ENCODE measurements around the gene AMZ1.

Gene AMZ1

GRCh38 chr7:2710901-2711551, 23.0 kb downstream of the AMZ1 start:
- H3K36me3 ChIP-seq (replicated peaks; ENCODE audit: low read depth, low read length) = no peaks in the 10 kb centered on the region
- H2AFZ ChIP-seq (ENCODE audit: low read depth, low read length) = no peak overlapping the region
- 0 out of 2 replicates have a peak overlapping the region, but pooled peaks have one; percentile 76 for H3K27ac ChIP-seq (ENCODE audit: low read length)
- H3K9ac ChIP-seq (ENCODE audit: low read length) = peak overlapping the region; percentile 85; the same call in 1 of the 2 replicates
- H3K4me2 ChIP-seq (ENCODE audit: low read length) = peak overlapping the region; percentile 100
- H3K79me2 ChIP-seq (ENCODE audit: low read length) = no peaks in the 10 kb centered on the region
- H4K20me1 ChIP-seq (ENCODE audit: insufficient read depth, low read length) = no peaks in the 10 kb centered on the region
- no peak for TF ChIP-seq EZH2phosphoT487 (IDR thresholded peaks at IDR 0.05; ENCODE audit: low read depth)
- no peak for TF ChIP-seq CTCF (IDR thresholded peaks at IDR 0.05; ENCODE audit: low read depth, low read length)
- no peaks in the 10 kb centered on the region for H3K9me3 ChIP-seq (ENCODE audit: insufficient read depth, low read length)
- H3K27me3 ChIP-seq (ENCODE audit: low read depth, low read length) = no peaks in the 10 kb centered on the region
- H3K4me1 ChIP-seq (ENCODE audit: low read length) = peaks cover 36% of the 10 kb centered on the region
- H3K4me3 ChIP-seq (ENCODE audit: low read length) = peak overlapping the region; percentile 87

- Histone ChIP-seq H3K4me1 (ENCODE audit: low read length) (peaks cover 38% of the 10 kb centered on the region), H4K20me1 (ENCODE audit: insufficient read depth, low read length) (no peaks in the 10 kb centered on the region), H3K27ac (ENCODE audit: low read length) (no peak overlapping the region), H3K27me3 (ENCODE audit: low read depth, low read length) (no peaks in the 10 kb centered on the region), H3K9me3 (ENCODE audit: insufficient read depth, low read length) (no peaks in the 10 kb centered on the region), H3K9ac (ENCODE audit: low read length) (no peak overlapping the region), H3K4me2 (ENCODE audit: low read length) (no peak overlapping the region), H2AFZ (ENCODE audit: low read depth, low read length) (no peak overlapping the region), H3K36me3 (replicated peaks; ENCODE audit: low read depth, low read length) (no peaks in the 10 kb centered on the region), H3K4me3 (ENCODE audit: low read length) (no peak overlapping the region), H3K79me2 (ENCODE audit: low read length) (no peaks in the 10 kb centered on the region)
- TF ChIP-seq CTCF (IDR thresholded peaks at IDR 0.05; ENCODE audit: low read depth, low read length) (no peak), EZH2phosphoT487 (IDR thresholded peaks at IDR 0.05; ENCODE audit: low read depth) (no peak)
These were observed 24.1 kb downstream of the AMZ1 start for GRCh38 chr7:2711895-2712675.

- Histone ChIP-seq H3K36me3 (replicated peaks; ENCODE audit: low read depth, low read length) (no peaks in the 10 kb centered on the region), H3K27ac (ENCODE audit: low read length) (no peak overlapping the region), H3K4me3 (ENCODE audit: low read length) (no peak overlapping the region), H3K4me2 (ENCODE audit: low read length) (no peak overlapping the region), H3K4me1 (ENCODE audit: low read length) (peaks cover 38% of the 10 kb centered on the region), H3K9me3 (ENCODE audit: insufficient read depth, low read length) (no peaks in the 10 kb centered on the region), H2AFZ (ENCODE audit: low read depth, low read length) (no peak overlapping the region), H3K27me3 (ENCODE audit: low read depth, low read length) (no peaks in the 10 kb centered on the region), H3K79me2 (ENCODE audit: low read length) (no peaks in the 10 kb centered on the region), H4K20me1 (ENCODE audit: insufficient read depth, low read length) (no peaks in the 10 kb centered on the region), H3K9ac (ENCODE audit: low read length) (no peak overlapping the region)
- no peak for TF ChIP-seq CTCF (IDR thresholded peaks at IDR 0.05; ENCODE audit: low read depth, low read length)
These were observed 25.4 kb downstream of the AMZ1 start for GRCh38 chr7:2713370-2713769.

- H3K27me3 ChIP-seq (ENCODE audit: low read depth, low read length) = no peaks in the 10 kb centered on the region
- no peaks in the 10 kb centered on the region for H3K36me3 ChIP-seq (replicated peaks; ENCODE audit: low read depth, low read length)
- H3K9me3 ChIP-seq (ENCODE audit: insufficient read depth, low read length) = no peaks in the 10 kb centered on the region
- no peak overlapping the region for H2AFZ ChIP-seq (ENCODE audit: low read depth, low read length)
- H4K20me1 ChIP-seq (ENCODE audit: insufficient read depth, low read length) = no peaks in the 10 kb centered on the region
- H3K79me2 ChIP-seq (ENCODE audit: low read length) = no peaks in the 10 kb centered on the region
- H3K27ac ChIP-seq (ENCODE audit: low read length) = no peak overlapping the region
- TF ChIP-seq CTCF (IDR thresholded peaks at IDR 0.05; ENCODE audit: low read depth, low read length) (no peak), EZH2phosphoT487 (IDR thresholded peaks at IDR 0.05; ENCODE audit: low read depth) (no peak)
- H3K4me3 ChIP-seq (ENCODE audit: low read length) = no peak overlapping the region
- H3K4me2 ChIP-seq (ENCODE audit: low read length) = no peak overlapping the region
- H3K4me1 ChIP-seq (ENCODE audit: low read length) = peaks cover 34% of the 10 kb centered on the region
- no peak overlapping the region for H3K9ac ChIP-seq (ENCODE audit: low read length)
These were observed 26.0 kb downstream of the AMZ1 start for GRCh38 chr7:2713978-2714377.
